Stimulated activated CD4-positive, alpha-beta T cell treated with anti-CD3 and anti-CD28 coated beads, Interleukin-15, amount 100 ng/mL, for 48 hours (primary cell): ENCODE results near the gene CACNA1C.

Experiments used
- DNase-seq, 2 donors: peaks; one replicate each; pipeline ENCODE4 v3.0.0-alpha.2; 2020; ENCODE audit warnings: low read depth in 2 of 2

CACNA1C gene

DNA sequence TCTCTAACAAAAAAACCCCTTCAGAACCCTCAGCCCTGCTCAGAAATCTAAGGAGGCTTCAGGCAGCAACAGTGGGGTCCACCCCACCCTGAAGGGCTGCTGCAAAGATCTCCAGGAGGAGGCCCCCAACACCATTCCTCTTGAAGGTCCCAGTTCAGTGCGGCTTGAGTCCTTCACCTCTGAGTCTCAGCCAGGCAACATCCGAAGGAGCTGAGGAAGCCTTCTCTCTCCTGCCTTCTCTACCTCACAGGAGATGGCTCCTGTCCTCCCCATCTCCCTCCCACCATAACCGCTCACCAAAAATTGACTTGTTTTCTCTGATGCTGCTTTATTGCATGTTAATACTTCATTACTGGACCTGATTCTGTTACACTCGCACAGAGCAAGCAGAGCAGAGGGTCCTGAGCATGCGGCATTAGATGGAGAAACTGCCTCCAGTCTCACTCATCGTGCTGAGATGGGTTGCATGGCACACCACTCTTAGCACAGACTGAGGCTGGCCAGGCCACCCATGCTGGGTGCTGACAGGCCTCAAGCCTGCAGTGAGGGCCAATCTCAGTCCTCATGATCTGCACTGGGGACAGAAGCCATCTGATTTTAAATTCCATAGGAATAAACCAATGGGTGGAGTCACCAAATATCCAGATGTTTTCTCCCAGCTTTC is 224.8 kb downstream of the CACNA1C start:
- no peak for DNase-seq

DNA sequence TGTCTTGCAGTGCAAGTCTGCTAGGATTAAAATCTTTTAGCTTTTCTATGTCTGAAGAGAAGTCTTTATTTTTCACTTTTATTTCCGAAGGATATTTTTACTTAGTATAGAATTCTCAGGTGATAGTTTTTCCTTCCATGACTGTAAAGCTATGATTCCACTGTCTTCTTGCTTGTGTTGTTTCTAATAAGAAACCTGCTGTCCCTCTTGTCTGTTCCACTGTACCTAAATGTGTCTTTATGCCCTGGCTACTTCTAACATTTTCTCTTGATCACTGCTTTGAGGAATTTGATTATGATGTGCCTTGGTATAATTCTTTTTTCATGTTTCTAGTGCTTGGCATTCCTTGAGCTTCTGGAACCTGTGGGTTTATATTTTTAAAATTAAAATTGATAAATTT is 228.7 kb downstream of the CACNA1C start:
- DNase-seq, result no peak

DNA sequence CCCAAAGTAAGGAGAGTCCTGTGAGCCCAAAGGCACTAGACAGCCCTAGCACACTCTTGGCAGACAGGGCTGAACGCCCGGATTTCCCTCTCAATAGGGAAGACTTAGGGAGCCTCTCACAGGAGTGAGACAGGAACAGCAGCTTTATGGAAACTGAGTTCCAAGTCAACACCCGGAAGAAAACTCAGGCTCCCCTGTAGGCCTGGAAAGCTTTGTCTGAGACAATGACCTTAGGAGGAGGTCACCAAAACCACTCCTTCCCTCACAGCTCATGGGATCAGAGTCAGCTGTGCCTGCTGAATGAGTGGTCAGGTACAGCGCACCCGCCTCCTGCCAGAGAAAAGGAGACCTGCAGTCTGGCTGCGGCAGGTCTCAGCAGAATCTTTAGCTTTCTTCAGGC is 229.5 kb downstream of the CACNA1C start:
- DNase-seq, result no peak

DNA sequence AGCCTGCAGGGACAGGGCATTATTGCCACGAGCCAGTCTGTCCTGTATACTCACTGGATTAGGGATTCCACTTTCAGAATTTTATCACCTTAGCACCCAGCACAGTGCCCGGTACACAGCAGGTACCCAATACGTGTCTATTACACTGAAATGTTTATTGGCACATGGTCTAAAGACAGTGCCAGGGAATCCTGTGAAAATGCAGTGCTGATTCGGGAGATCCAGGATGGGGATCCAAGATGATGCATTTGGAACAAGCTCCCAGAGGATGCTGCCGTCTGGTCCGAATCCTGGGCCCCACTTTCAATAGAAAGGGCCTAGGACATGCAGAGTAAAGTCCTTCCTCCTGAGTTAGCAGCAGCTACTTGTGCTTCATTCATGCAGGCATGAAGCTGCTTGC is 230.7 kb downstream of the CACNA1C start:
- DNase-seq, result no peak

DNA sequence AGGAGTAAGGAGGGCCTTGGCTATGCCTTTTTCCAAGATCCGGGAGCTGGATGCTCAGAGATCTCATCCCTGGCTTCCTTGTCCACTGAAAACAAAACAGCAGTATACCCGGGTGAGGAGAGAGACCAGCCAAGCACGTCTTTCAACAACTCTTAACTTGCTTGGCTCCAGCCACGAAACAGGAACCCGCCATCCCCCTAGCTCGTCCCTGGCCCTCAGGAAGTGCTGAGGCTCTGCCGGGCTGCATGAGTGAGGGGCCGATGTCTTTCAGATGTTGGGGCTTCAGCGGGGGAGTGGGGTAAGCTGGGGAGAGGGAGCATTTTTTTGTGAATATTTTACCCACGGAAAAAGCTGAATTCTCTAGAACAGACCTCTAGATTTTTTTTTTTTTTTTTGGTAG is 231.1 kb downstream of the CACNA1C start:
- DNase-seq, result no peak

DNA sequence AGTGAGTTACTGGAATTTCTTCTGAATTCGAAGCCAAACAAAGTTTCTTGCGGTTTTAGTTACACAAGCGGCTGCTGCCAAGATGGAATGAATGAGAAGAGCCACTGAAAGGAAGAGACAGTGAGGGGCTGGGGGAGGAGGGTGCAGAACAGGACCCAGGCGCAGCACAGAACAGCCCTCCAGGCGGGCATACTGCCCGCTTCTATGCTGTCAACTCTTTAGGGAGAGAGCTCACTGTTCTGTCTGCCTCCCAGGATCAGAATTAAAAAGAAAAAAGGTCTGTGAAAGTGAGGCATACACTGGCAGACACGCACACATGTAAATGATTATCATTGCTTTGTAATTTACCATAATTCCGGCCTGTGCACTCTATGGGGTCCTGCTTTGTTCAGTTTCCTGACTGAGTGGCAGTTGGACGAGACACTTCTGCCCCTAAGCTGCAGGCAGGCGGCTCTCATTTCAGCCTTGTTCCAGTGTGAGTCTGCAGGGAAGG is 231.6 kb downstream of the CACNA1C start:
- DNase-seq, result no peak

DNA sequence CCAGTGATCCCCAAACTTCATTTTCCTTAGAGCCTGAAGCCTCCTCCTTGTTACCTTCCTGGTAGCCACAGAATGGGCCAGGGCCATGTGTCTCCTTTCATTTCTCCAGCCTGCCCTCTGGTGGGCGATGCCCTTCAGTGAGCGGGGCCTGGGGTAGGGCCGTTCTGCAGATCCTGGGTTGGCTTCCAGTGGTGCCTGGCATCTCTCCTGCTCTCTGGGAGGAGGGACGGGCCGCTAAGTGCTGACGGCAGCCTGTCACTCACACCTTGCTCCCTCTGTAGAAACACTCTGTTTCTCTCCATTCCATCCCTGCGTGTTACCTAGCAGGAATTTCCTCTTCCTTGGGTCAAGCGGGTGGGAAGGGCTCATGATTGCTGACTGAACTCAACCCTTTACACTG is 232.1 kb downstream of the CACNA1C start:
- peak; percentile 18 to 19 for DNase-seq

DNA sequence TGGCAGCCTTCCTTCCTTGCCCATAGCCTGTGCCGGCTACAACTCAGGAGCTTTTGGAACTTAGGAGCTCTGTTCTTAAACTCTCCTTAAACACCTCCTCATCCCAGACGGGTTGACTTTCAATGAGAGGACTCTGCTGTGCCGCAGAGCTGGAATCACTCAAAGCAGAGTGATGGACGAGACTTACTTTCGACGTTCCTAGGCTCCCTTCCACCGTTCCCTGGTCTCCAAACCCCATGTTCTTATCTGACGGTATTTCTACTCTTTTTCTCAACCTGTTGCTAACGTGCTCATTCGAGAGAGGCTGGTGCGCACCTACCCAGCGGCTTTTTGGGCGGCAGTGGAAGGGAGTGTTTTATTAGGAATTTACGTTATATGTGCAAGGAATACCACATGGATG is 232.7 kb downstream of the CACNA1C start:
- no peak for DNase-seq

DNA sequence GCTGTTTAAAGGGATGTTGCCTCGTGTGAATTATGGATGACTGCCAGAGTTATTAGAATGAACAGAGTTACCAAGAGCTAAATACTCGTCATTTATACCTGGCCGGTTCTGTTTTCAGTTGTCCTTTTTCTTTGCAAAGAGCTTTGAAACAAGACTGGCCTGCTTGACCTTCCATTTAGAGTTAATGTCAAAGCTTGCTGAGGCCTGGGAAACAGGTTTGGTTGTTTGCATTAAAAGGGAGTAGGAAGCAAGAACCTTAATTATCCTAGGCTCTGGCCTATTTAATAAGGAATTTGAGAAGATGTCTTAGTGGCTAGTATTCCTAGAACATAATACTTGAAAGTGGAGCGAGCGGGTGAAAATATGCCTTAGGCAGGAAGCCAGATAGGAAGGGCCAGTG is 233.3 kb downstream of the CACNA1C start:
- no peak for DNase-seq

DNA sequence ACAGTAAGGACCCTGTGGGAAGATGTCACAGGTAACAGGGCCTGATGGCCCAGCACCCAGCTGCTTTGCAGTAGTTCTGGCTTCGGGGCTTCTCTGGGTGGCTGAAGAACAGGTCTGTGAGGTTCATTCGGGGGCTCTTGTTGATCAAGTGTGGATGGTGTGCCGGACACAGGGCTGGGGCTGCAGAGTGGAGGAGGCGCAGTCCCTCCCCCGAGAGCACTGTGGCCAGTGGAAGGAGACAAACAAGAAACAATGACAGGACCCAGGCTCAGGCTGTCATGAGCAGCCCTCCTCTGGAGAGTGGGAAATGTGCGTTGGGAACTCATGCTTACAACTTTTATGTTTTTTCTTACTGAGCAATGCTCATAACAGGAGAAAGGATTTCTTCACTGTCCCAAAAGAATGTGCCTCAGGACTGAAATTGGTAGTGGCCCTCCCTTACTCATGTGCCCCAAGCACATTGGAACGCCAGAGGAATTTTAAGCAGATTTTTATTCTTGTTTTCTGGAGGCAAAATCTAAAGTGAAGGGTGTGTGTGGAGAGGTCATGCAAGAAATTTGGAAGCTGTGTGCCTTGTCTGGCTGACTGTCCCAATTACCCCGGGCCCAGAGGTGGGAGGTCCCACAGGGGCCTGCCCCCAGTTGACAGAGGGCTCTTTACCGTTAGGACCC is 233.8 kb downstream of the CACNA1C start:
- DNase-seq, result no peak

DNA sequence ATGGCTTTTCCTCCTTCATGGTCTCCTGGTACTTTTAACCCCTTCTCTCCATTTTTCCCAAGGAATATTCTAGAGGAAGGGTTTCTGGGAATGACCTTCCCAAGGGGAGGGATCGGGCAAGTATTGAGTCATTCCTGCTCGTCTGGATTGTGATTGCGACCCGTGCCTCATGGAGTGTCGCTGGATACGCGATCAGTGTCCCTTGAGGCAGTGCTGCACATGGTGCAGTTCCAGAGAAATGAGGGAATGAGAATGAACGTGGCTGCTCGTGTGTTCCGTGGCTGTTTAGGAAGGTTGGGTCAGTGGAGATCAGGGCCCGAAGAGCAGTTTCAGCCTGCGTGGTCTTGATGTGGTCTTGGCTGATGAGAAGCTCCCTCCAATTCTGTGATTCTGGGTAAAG is 234.4 kb downstream of the CACNA1C start:
- no peak for DNase-seq

DNA sequence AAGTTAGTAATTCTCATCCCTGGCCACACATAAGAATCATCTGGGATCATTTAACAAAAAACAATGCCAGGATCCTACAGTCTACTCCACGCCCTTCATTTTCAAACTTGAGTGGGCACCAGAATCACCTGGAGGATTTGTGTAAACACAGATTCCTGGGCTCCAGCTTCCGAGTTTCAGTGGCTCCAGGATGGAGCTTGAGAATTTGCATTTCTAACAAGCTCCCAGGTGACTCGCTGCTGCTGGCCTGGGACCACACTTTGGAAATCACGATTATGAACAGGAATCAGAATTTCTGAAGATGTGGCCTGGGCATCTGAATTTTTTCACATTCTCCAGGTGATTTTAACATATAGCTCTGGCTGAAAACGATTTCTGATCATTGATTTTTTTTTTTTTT is 234.8 kb downstream of the CACNA1C start:
- no peak for DNase-seq

DNA sequence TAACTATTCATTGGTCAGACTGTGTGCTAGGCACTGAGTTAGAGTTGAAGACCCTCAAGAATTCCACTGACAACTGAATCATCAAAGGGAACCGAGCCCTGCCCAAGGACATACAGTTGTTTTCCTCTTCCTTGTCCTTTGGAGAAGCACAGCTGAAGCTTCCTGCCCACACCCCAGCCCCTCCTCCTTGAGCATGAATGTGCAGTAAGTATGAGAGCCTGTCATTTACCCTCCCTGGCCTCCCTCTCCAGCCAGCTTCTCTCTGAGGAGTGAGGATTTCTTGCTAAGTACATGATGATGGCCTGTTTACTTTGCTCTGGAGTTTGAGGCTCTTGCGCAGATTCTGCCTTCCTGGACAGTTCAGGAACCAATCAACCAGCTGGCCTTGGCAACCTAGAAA is 235.2 kb downstream of the CACNA1C start:
- DNase-seq, result no peak

DNA sequence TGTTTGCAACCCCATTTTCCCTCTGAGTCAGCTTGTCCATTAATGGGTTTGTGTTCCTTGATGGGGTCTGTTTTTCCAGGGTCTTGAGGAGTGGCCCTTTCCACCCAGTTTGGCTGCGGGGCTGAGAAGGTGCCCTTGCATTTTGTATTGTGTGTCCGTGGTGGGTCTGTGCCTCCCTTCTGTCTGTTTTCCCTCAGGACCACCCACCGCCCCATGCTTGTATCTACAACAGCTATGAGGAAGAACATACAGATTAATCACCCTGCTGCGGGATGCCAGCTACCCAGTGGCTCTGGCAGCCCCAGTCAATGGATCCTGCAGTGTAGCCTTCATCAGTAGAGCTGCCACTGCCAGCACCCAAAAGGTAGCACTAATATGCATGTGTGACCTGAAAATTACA is 235.7 kb downstream of the CACNA1C start:
- DNase-seq, result no peak

DNA sequence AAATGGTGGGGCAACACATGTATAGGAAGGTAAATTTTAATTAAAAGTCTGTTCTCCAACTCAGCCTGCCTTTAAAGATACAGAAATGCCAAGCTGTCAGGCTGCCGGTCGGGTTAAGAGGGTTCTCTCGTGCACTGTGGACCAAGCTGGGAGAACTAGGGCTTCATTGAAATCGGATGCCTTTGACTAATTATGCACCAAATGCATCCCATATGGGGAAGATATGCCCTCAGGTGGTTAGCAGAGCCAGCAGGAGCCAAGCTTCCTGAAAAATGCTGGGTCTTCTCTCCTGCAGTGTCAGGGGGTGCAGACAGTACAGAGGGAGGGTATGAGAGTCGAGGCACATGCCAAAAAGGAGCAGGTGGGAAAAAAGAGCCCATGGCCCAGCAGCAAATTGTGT is 236.1 kb downstream of the CACNA1C start:
- DNase-seq, result no peak

DNA sequence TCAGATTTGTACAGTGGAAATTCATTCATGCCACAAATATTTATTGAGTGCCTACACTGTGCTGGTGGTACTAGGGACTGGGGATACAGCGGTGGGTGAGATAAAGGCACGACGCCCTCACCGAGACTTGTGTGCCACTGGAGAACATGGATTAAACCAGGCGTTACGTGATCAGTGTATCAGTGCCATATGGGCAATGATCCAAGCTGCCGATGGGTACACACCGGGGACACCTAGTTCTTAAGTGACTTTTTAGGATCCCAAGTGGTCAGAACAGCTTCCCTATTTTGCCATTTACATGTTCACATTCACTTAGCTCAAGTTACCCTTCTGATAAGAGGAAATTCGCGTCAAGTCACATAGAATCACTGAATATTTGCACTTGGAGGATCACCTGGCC is 236.7 kb downstream of the CACNA1C start:
- DNase-seq, result no peak

DNA sequence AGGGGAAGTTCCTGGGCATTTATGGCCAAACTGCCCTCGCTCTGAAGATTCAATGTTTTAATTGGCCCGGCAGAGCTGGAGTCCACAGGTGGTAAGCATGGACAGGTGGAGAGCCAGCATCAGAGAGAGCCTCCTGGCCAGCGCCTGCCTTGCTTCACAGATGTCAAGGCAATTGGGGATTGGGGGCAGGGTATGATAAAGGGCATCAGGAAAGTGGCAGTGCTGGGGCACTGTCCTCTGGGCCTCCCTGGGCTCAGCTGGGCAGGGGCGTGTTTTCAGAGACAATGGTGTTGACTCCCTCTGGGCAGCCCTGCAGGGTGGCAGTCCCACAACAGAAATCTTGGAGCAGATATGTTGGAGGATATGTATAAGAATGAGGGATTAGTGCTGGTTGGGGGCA is 237.3 kb downstream of the CACNA1C start:
- no peak for DNase-seq

DNA sequence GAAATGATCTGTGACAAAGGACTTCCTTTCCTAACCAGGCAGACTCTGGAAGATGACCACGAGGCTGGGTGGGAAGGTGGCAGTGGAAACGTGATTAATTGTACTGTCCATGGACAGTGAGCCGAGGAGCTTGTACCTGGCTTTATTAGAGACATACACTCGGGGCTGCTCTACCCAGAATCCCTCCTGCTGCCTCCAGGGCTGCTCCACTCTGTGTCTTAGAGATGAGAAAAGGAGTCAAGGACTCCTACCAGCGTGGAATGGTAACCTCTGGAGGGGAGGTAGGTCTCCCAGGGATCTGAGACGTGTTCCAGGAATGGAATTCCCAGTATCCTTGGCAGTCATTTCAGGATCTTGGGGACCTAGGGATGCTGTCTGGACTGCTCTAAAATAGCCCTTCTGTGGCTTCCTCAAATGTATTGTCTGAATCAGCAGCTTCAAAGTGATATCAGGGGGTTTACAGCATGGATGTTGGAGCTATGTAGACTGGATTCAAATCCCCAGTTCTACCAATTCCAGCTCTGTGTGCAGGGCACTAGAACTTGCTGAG is 237.8 kb downstream of the CACNA1C start:
- no peak for DNase-seq

DNA sequence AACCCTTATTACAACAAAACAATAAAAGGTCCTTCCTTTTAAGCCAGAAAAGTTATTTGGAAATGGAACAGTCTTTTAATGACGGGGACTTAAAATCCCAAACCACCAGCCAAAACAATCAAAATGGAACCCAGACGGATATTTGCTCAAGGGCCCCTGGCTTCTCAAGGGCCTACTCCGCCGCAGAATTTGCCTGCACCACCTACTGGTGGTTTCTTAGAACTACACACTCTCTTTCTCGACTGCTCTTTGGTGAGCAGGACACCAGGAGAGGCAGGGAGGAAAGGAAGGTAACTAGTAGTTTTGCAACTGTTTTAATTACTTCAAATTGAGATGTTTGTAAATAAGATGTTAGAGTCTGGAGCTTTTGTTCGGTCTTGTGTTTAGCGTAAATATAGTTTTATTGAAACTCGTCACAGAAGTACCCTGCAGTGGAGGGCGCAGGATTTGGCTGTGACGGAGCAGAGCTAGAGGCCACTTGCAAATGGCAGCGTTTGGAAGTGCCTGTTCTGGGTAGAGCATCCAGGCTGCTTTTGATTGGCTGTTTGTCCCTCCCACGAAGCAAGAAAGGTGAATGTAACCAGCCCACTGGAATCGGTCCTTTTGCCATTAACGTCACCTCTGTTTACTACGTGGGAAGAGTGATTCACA is 238.5 kb downstream of the CACNA1C start:
- DNase-seq, result peak; percentile 5 to 6

DNA sequence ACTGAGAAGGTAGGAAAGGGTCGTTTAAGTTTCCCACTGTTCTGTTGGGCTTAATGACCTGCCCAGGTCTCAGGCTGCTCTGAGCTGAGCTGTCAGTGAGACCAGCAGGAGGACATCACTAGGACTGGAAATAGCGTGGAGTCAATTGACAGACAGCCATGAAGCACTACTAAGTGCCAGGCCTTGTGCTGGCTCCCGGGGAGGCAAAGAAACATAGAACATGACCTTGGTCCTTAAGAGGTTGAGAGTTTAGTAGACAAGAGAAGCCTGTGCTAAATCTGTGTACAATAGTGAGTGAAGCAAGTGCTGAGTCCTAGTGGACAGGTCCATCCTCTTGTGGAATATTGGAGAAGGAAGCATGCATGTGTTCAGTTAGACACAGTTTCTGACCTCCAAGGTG is 239.2 kb downstream of the CACNA1C start:
- no peak for DNase-seq

DNA sequence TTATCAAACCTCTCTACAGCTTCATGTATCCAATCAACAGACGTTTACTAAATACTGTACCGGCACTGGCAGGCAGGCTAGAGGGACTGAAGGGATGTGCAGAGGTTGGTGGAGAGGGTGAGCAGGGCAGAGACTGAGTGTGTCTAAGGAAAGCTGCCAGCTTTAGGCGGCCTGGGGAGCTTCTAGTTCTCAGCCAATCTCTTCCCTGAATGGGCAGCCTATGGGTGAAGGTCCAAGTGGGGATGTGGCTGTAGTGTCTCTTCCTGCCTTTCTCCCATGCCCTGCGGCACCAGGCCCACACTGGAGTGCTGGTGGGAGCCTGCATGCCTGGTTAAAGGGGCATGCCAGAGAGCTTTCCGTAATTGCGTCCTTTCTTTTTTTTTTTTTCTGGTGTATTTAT is 239.8 kb downstream of the CACNA1C start:
- DNase-seq, result no peak

DNA sequence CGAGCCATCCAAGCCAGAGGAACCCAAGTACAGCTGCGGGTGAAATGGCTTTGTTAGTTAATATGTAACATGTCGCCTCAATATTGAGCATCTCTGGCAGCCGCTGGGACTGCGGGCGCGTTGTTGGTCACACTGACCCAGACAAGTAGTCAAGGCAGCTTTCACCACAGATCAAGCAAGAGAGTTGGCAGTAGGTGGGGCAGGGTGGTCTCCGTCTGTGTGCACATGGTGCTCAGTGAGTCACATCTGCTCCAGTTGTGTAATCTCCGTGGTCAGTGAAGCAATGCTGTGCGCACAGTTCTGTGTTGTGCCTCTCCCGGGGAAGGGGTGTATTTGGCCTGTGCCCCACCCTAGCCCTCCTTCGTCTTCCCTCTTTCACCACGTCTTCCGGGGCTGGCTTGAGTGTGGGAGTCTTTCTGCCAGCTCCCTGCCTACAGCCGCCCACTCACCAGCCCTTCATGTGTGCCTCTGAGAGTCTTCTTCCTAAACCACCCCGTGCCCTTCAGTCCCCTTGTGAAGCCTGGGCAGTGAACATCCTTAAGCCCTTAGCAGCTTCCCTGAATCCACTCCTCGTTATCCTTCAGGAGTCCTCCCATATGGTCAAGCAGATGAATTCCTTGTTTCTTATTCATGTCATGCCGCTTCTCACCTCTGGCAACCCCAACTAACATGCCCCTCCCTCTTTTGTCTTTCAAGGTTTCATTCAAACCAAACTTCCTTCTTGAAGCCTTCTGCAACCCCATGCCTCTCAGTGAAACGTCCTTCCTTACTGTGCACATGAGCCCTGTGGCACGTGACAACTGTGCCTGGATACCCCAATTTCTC is 242.1 kb downstream of the CACNA1C start:
- DNase-seq, result no peak
